KG1 (cell line): ENCODE results near the gene BEAN1.
"Not testable (repeated sequence)": the region's sequence is repeated elsewhere in the genome, so short reads cannot be mapped to it uniquely, and the experiment has no call there.

ENCODE experiments used
- DNase-seq: peaks from one replicate; lab custom pipeline; 2025; lab: John Stamatoyannopoulos, UW

Gene BEAN1

DNA sequence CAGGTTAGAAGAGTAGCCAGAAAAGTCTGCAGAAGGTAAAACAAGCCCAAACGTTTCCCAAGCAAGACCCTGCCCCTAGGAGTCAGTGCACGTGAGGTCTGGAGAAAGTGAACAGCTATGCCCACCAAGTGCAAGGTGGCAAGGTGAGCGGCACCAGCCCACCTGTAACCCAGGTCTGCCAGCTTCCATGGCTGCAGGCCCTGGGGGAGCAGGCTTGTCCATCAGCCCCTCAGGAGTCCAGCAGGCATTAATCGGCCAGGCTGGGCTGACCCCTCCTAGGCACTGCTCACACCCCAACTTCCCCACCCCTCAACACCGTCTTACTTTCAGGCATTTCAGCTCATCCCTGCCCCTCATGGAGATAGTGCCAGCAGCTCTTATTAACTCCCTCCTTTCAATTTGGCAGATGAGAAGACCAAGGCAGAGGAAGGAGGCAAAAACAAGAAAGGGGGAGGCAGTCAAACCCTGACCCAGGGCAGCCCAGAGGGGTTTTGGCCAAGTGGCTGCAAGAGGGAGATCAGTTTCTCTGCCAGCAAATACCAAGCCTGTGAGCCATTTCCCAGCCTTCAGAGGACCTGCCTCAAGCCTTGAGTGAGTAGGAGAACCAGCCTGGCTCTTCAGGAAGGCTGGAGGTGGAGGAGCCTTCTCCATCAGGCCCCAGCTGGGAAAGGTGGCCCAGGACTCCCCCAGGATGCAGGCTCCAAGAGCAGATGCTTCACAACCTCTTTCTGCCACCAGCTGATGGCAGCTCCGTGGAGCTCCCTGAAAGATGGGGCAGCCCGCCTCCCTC, 14.7 kb downstream of the BEAN1 start:
- DNase-seq, result no peak

GRCh38 chr16:66442502-66443268, 15.6 kb downstream of the BEAN1 start:
- no peak for DNase-seq

- DNase-seq, result no peak
Observed at GRCh38 chr16:66443269-66443652, 16.2 kb downstream of the BEAN1 start.

DNA sequence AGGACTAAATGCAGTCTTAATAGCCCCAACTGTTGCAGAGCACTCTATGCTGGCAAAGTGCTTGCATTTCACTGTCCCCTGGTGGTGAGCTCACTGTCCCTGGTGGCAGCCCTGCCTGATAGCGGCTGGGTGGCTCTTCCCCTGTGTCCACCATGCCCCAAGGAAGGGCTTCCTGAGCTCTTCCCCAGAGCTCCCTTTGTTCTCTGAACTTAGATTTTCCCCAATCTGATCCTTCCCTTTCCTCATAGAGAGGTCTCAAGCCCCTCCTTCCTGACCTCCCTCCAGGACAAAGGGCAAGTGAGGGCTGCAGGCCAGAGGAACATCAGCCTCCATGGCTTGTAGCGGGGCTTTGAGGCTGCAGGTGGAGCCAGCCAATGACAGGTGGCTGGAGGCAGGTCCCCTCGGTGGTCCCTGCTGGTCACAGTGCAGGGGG, 17.0 kb downstream of the BEAN1 start:
- DNase-seq, result no peak

GRCh38 chr16:66446737-66447136, 19.6 kb downstream of the BEAN1 start:
- no peak for DNase-seq

- no peak for DNase-seq
Observed at GRCh38 chr16:66447491-66447890, 20.4 kb downstream of the BEAN1 start.

DNA sequence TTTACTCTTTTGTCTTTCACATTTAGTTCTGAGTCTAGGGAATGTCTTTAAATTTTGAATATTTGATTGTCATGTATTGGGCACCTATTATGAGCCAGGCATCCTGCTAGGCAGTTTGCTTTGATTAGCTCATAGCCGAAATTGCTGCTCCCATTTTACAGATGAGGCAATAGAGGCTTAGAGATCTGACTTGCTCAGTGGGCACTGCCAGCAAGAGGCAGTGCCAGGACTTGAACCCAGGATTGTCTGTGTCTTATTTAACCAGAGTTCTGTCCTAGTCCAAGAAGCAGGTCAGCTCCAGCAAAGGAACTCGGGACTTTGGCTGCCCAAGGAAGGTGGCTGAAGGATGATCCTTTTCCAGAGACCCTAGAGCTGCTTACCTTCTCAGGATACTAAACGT, 24.5 kb downstream of the BEAN1 start:
- DNase-seq, result no peak

GRCh38 chr16:66453230-66453629, 26.1 kb downstream of the BEAN1 start:
- not testable (repeated sequence) for DNase-seq

DNA sequence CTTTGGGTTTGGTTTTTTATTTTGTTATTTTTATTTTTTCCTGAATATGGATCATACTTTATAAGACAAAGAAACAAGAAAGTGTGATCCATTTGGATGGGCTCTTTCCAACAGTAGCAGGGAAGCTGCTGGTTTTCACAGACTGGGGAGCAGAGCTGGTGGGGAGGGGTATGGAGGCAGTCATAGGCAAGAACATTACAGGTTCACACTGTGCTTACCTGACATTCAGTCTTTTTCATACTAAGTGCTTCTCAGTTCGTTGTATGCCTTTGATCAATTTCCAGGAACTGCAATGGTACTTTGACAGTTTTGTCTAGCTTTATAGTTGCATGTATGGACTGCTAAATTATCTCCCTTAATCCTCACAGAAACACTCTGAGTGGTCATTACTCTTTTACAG, 27.7 kb downstream of the BEAN1 start:
- no peak for DNase-seq

DNA sequence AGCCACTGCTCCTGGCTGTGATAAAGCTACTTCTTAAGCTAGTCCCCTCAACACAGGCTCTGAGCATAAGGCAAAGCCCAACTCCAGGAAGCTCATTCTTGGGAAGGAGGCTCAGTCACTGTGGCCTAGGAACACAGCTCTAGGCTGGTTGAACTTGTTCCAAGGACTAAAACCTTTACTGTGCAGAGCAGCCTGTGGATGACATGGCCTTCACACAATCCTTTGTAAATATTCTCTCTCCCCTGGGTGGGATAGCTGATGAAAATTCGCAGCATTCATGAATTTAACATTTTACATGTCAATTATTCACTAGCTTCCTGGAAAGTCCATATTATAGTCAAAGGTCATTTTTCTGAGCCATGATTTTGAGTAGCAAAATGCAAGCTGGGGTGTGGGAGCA, 28.9 kb downstream of the BEAN1 start:
- no peak for DNase-seq

DNA sequence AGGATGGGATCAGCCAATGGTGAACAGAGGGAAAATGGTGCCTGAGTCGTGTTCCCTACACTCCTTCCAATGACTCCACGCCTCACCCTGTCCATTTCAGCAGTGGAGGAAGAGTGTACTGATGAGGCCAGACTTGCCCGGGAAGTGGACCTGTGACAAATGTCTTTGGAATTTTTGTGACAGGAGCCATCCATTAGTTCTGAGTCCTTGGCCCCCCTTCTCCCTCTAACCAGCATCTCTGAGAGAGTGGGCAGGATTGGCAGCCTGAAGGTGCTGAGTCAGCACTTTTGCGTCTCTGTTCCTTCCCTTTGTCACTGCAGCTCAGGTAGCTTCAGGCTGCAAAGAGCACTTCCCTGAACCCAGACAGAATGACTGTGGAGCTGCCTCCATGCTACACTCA, 30.8 kb downstream of the BEAN1 start:
- no peak for DNase-seq

DNA sequence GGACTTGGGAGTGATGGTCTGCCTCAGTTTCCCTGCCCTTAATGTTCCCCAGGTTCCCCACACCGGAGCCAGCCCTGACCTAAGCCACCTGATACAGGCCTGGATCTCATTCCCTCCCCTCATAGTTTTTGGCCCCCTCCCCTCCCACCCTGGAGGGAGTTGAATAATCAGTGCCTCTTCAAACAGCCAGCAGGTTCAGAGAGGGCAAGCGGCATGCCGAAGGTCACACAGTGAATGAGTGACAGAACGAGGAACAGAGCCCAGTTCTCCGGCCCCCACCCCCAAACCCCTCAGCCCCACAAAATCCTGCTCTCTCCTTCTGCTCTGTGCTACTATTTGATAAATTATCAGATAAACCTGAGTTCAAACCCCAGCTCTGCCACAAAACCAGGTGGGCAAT, 31.2 kb downstream of the BEAN1 start:
- DNase-seq, result no peak

- no peak for DNase-seq
Observed at GRCh38 chr16:66458853-66459252, 31.8 kb downstream of the BEAN1 start.

DNA sequence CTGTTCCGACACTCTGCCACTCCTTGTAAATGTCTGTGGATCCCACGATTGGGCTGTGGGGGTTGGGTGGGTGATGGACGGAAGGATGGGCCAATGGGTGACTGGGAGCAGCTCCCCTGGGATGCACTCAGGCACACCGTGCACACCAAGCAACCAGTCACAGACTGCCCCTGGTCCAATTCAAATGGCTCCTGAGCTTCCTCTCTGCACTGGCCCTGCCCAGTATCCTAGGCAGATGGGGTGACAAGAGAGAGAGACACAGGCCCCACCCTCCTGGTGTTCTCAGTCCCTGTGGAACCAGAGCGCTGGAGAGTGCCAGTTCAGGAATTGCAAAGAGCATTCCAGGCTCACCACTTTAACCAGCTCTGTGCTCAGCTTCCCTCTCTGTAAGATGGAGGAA, 32.8 kb downstream of the BEAN1 start:
- no peak for DNase-seq

DNA sequence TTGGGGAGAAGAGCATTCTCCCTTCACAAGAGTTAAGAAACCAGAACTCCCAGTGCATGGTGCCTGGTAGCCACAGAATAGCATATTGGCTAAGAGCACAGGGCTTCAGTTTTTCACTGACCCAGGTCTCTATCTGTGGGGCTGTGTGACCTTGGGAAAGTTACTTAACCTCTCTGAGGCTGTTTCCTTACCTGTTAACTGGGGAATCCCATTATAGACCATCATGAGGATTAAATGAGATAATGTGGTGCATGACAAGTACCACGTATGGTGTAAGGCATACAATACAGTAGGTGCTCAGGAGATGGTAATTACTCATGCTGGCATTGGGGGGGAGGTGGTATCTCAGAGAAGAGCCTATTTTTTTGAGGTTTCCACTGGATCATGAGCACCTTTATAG, 33.6 kb downstream of the BEAN1 start:
- DNase-seq, result no peak

DNA sequence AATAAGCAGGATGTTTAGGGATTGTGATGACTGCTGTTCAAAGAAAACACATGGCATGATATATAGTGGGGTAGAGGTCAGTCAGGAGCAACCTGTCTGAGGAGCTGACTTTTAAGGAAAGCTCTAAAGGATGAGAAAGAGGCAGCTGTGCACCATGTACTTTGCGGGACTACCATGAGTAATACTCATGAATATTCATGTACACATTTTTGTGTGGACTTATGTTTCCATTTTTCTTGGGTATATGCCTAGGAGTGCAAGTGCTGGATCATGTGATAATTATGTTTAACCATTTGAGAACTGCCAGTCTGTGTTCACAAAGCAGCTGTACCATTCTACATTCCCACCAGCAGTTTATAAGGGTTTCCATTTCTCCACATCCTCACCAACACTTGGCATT, 35.8 kb downstream of the BEAN1 start:
- DNase-seq, result no peak

GRCh38 chr16:66465946-66466345, 38.9 kb downstream of the BEAN1 start:
- not testable (repeated sequence) for DNase-seq

DNA sequence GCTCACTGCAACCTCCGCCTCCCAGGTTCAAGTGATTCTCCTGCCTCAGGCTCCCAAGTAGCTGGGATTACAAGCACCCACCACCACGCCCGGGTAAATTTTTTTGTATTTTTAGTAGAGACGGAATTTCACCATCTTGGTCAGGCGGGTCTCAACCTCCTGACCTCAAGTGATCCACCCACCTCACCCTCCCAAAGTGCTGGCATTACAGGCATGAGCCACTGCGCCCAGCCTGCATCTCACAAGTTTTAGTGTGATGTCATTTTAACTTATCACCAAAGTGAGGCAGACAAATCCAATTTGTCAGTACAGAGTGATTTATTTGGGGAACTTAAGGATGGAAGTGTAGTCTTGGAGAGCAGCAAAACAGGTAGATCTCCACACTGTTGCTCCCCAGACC, 39.5 kb downstream of the BEAN1 start:
- not testable (repeated sequence) for DNase-seq

DNA sequence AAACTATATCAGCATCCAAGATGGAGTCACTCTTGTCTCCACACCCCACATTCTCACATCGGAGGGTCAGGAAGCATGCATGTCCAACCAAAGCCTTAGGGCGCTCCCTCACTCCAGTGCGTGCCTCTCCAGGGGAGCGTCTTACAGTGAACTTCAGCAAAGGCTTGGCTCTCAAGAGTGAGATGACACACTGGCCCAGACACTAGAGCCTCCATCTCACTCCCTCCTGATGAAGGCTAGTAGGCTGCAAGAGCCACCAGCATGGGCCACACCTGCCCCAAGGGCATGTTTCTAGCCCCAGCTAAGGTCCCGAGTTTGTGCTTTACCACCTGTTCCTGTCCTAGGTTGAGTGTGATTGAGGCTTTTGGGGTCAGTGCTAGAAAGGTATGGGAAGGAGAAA, 40.5 kb downstream of the BEAN1 start:
- no peak for DNase-seq

GRCh38 chr16:66468321-66468965, 41.3 kb downstream of the BEAN1 start:
- no peak for DNase-seq

DNA sequence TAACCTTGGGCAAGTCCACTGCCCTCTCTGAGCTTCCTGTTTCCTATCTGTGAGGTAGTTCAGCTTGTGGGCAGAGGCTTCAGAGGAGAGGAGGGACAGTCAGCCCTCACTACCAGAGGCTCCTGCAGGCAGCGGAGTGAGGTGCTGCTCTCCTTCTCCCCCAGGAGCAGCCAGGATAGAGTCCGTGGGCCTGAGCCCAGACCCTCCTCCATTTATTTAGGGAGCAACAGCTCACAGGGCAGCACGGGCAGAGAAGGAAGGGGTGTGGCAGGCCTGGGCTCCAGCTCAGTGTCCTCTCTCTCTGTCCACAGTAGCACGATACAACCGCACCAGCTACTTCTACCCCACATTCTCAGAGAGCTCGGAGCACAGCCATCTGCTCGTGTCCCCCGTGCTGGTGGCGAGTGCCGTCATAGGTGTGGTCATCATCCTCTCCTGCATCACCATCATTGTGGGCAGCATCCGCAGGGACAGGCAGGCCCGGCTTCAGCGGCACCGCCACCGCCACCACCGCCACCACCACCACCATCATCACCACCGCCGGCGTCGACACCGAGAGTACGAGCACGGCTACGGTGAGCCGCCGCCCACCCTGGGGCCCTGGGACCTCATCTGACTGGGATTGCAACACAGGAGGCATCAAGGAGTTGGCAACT, 42.3 kb downstream of the BEAN1 start:
- DNase-seq, result no peak

DNA sequence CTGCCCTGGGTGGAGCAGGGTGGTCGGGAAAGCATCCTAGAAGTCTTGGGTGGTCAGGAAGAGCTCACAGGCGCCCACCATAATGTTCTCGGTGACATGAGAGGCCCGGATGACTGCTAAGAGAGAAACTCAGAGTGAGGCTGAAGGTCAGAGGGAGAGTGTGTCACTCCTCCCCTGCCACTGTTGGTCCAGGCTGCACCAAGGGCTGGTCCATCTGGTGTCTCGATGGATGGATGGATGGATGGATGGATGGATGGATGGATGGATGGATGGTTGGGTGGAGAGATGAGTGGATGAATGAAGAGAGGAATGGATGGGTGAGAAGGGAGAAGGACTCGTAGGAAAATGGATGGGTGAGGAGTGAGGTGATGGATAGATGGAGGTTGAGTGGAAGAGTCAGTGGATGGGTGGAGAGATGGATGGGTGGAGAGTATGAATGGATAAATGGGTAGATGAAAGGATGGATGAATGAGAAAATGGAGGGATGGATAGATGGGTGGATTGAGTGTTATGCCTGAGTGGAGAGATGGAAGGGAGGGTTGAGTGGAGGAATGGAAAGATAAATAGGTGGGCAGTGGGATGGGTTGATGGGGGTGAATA, 43.0 kb downstream of the BEAN1 start:
- DNase-seq, result no peak
